ENCODE measurements around the gene ANKS1A. TPM values are rescaled to one million over a fixed set of nuclear protein-coding genes. Genes with fewer than 3 reads are reported as not detected.
A peak's percentile ranks its signal among the peaks of the same experiment; 100 is the strongest.

The ANKS1A gene
- total RNA-seq, 1 donor, result 7.2 TPM

- no peak overlapping the region for H3K27ac ChIP-seq (ENCODE audit: low read depth, low read length)
- H3K79me2 ChIP-seq (ENCODE audit: insufficient read depth, low read length), result no peaks in the 10 kb centered on the region
- no peak for DNase-seq (ENCODE audit: insufficient read length, low spot score, missing footprints)
- no peaks in the 10 kb centered on the region for H3K36me3 ChIP-seq (ENCODE audit: insufficient read depth, low read length)
- H3K27me3 ChIP-seq (ENCODE audit: insufficient read depth, low read length), result no peaks in the 10 kb centered on the region
- no peak overlapping the region for H2AFZ ChIP-seq (ENCODE audit: low read length)
- TF ChIP-seq CTCF (IDR thresholded peaks at IDR 0.05; ENCODE audit: extremely low read depth, low read depth, low read length), result no peak
- H4K20me1 ChIP-seq (ENCODE audit: insufficient read depth, low read length), result no peaks in the 10 kb centered on the region
- H3K4me3 ChIP-seq (ENCODE audit: insufficient read depth, low read length), result no peak overlapping the region
- H3K4me2 ChIP-seq (ENCODE audit: insufficient read depth, low read length), result no peak overlapping the region
- H3K9me3 ChIP-seq (ENCODE audit: low read depth, low read length), result no peaks in the 10 kb centered on the region
- H3K4me1 ChIP-seq (ENCODE audit: insufficient read depth, low read length), result peaks cover 18% of the 10 kb centered on the region
These were observed 126.4 kb downstream of the ANKS1A start for GRCh38 chr6:35015476-35015875.

GRCh38 chr6:35015996-35016395 is 126.9 kb downstream of the ANKS1A start:
- Histone ChIP-seq H3K4me3 (ENCODE audit: insufficient read depth, low read length) (no peak overlapping the region), H3K4me1 (ENCODE audit: insufficient read depth, low read length) (peaks cover 18% of the 10 kb centered on the region), H4K20me1 (ENCODE audit: insufficient read depth, low read length) (no peaks in the 10 kb centered on the region), H3K36me3 (ENCODE audit: insufficient read depth, low read length) (no peaks in the 10 kb centered on the region), H3K4me2 (ENCODE audit: insufficient read depth, low read length) (no peak overlapping the region), H3K27ac (ENCODE audit: low read depth, low read length) (no peak overlapping the region), H3K9me3 (ENCODE audit: low read depth, low read length) (no peaks in the 10 kb centered on the region), H3K27me3 (ENCODE audit: insufficient read depth, low read length) (no peaks in the 10 kb centered on the region), H3K79me2 (ENCODE audit: insufficient read depth, low read length) (no peaks in the 10 kb centered on the region), H2AFZ (ENCODE audit: low read length) (no peak overlapping the region)
- no peak for TF ChIP-seq CTCF (IDR thresholded peaks at IDR 0.05; ENCODE audit: extremely low read depth, low read depth, low read length)
- no peak for DNase-seq (ENCODE audit: insufficient read length, low spot score, missing footprints)

- Histone ChIP-seq H4K20me1 (ENCODE audit: insufficient read depth, low read length) (no peaks in the 10 kb centered on the region), H3K4me2 (ENCODE audit: insufficient read depth, low read length) (peak overlapping the region; percentile 68), H3K9me3 (ENCODE audit: low read depth, low read length) (no peaks in the 10 kb centered on the region), H3K79me2 (ENCODE audit: insufficient read depth, low read length) (no peaks in the 10 kb centered on the region), H3K27ac (ENCODE audit: low read depth, low read length) (peak overlapping the region; percentile 37), H3K27me3 (ENCODE audit: insufficient read depth, low read length) (no peaks in the 10 kb centered on the region), H3K4me3 (ENCODE audit: insufficient read depth, low read length) (peak overlapping the region; percentile 20), H3K36me3 (ENCODE audit: insufficient read depth, low read length) (no peaks in the 10 kb centered on the region), H3K4me1 (ENCODE audit: insufficient read depth, low read length) (peaks cover 18% of the 10 kb centered on the region), H2AFZ (ENCODE audit: low read length) (peak overlapping the region; percentile 71)
- no peak for TF ChIP-seq CTCF (IDR thresholded peaks at IDR 0.05; ENCODE audit: extremely low read depth, low read depth, low read length)
- DNase-seq (ENCODE audit: insufficient read length, low spot score, missing footprints), result peak; percentile 31
These were observed 127.7 kb downstream of the ANKS1A start for GRCh38 chr6:35016502-35017321.

GRCh38 chr6:35017411-35018181 is 128.5 kb downstream of the ANKS1A start:
- TF ChIP-seq CTCF (IDR thresholded peaks at IDR 0.05; ENCODE audit: extremely low read depth, low read depth, low read length), result no peak
- Histone ChIP-seq H3K4me3 (ENCODE audit: insufficient read depth, low read length) (peak overlapping the region; percentile 20), H3K27me3 (ENCODE audit: insufficient read depth, low read length) (no peaks in the 10 kb centered on the region), H3K79me2 (ENCODE audit: insufficient read depth, low read length) (no peaks in the 10 kb centered on the region), H3K9me3 (ENCODE audit: low read depth, low read length) (no peaks in the 10 kb centered on the region), H4K20me1 (ENCODE audit: insufficient read depth, low read length) (no peaks in the 10 kb centered on the region), H3K36me3 (ENCODE audit: insufficient read depth, low read length) (no peaks in the 10 kb centered on the region), H3K4me1 (ENCODE audit: insufficient read depth, low read length) (peaks cover 18% of the 10 kb centered on the region), H3K4me2 (ENCODE audit: insufficient read depth, low read length) (peak overlapping the region; percentile 68), H3K27ac (ENCODE audit: low read depth, low read length) (peak overlapping the region; percentile 37), H2AFZ (ENCODE audit: low read length) (peak overlapping the region; percentile 71)
- peak; percentile 50 for DNase-seq (ENCODE audit: insufficient read length, low spot score, missing footprints)

Data from osteoblast (primary cell).